Mesodermal cell (in vitro differentiated cells): ENCODE results near the gene MRPS22.
"Not testable (repeated sequence)": the region's sequence is repeated elsewhere in the genome, so short reads cannot be mapped to it uniquely, and the experiment has no call there.

Experiments used
- H3K27ac ChIP-seq: 2 replicates; pipeline ENCODE4 v1.7.0; 2013; ENCODE audit warnings: mild to moderate bottlenecking, low read depth, low read length, moderate library complexity; ENCODE audit not compliant: severe bottlenecking
- H3K36me3 ChIP-seq: 2 replicates; pipeline ENCODE4 v1.7.1; 2013; ENCODE audit warnings: mild to moderate bottlenecking, low read length, moderate library complexity; ENCODE audit not compliant: control insufficient read depth, insufficient read depth
- H3K4me1 ChIP-seq: one replicate; pipeline ENCODE4 v1.7.1; 2013; ENCODE audit warnings: mild to moderate bottlenecking, low read length; ENCODE audit not compliant: insufficient read depth, control insufficient read depth, poor library complexity, severe bottlenecking
- H3K4me3 ChIP-seq: 2 replicates; pipeline ENCODE4 v1.7.0; 2013; ENCODE audit warnings: low read length, control low read depth, mild to moderate bottlenecking; ENCODE audit not compliant: insufficient read depth, poor library complexity, severe bottlenecking; ENCODE audit errors: extremely low read depth
- H3K9me3 ChIP-seq: 2 replicates; pipeline ENCODE4 v1.7.1; 2013; ENCODE audit warnings: mild to moderate bottlenecking, low read length, moderate library complexity; ENCODE audit not compliant: control insufficient read depth
- WGBS, 2 experiments: methylation state at CpG; one replicate each; pipeline ENCODE4 v1.1.5; 2013; ENCODE audit warnings: missing lambda C conversion rate in 2 of 2; ENCODE audit not compliant: insufficient coverage in 2 of 2; 5-methylcytosine and 5-hydroxymethylcytosine counted together

Gene MRPS22

DNA sequence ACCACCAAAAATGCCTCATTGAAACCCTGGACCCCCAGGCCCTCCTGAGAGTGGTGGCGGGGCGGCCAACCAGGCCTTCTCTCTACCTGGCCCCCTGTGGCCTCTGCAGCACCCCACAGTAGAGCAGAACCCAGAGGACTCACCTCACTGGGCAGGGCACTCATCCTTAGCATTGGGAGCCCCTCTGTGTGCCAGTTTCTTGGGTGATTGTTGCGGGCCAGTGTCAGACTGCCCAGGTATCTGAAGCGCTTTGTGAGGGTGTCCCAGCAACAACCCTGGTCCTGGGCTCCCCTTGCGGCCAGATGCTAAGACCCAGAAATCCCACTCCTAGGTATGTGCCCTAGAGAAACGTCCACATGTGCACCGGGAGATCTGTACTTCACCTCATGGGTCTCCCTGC, 20.7 kb upstream of the MRPS22 start:
- H3K4me1 ChIP-seq, result peaks cover 12% of the 10 kb centered on the region
- H3K36me3 ChIP-seq, result no peaks in the 10 kb centered on the region
- no peaks in the 10 kb centered on the region for H3K9me3 ChIP-seq
- no peak overlapping the region for H3K27ac ChIP-seq
- no peak overlapping the region for H3K4me3 ChIP-seq
- WGBS, 2 experiments, result 84 to 86% methylated on average over 4 to 7 of the region's 7 CpGs

DNA sequence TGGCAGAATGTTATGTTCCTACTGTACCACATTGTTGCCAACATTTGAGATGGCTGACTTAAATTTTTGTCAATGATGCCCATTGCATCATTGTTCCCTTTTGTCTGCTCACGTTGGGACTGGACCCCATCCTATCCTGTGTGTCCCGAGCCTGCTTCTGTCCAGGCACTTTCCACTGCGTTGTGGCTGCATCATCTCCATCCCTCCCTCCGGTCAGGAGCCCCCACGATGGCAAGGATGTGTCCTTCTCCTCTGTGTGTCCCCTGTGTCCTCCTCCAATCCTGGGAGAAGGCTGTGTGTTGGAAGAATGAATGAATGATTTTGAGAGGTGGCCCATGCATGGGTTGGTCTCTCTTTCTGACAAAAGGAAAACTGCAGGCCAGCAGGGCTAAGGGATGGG, 19.4 kb upstream of the MRPS22 start:
- peaks cover 18% of the 10 kb centered on the region for H3K4me1 ChIP-seq
- no peak overlapping the region for H3K27ac ChIP-seq
- WGBS, 2 experiments, result 52 to 59% methylated on average over 3 to 5 of the region's 5 CpGs
- no peaks in the 10 kb centered on the region for H3K36me3 ChIP-seq
- H3K9me3 ChIP-seq, result no peaks in the 10 kb centered on the region
- no peak overlapping the region for H3K4me3 ChIP-seq

GRCh38 chr3:139325551-139325950, 18.3 kb upstream of the MRPS22 start:
- Histone ChIP-seq H3K4me3 (no peak overlapping the region), H3K27ac (no peak overlapping the region), H3K36me3 (no peaks in the 10 kb centered on the region), H3K4me1 (peaks cover 16% of the 10 kb centered on the region), H3K9me3 (no peaks in the 10 kb centered on the region)
- 80 to 100% methylated on average over 1 of the region's 3 CpGs for WGBS, 2 experiments

DNA sequence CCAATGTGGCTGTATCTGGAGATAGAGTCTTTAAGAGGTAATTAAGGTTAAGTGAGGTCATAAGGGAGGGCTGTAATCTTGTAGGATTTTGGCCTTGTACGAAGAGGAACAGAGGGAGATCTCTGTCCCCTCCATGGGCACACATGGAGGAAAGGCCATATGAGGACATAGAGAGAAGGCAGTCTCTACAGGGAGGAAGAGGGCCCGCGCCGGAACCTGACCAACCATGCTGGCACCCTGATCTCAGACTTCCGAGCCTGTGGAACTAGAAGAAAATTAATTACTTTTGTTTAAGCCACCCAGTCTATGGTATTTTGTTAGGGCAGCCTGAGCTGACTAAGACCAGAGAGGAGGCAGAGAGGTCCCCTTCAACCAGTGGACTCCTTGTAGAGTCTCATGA, 17.7 kb upstream of the MRPS22 start:
- H3K4me1 ChIP-seq, result peaks cover 10% of the 10 kb centered on the region
- H3K9me3 ChIP-seq, result no peaks in the 10 kb centered on the region
- no peak overlapping the region for H3K27ac ChIP-seq
- H3K36me3 ChIP-seq, result no peaks in the 10 kb centered on the region
- WGBS, 2 experiments, result 81 to 82% methylated on average over 4 to 5 of the region's 5 CpGs
- H3K4me3 ChIP-seq, result no peak overlapping the region

GRCh38 chr3:139326707-139327106, 17.1 kb upstream of the MRPS22 start:
- Histone ChIP-seq H3K4me1 (peaks cover 6% of the 10 kb centered on the region), H3K9me3 (no peaks in the 10 kb centered on the region), H3K27ac (no peak overlapping the region), H3K36me3 (no peaks in the 10 kb centered on the region), H3K4me3 (no peak overlapping the region)
- 94 to 100% methylated on average over 1 to 2 of the region's 4 CpGs for WGBS, 2 experiments

DNA sequence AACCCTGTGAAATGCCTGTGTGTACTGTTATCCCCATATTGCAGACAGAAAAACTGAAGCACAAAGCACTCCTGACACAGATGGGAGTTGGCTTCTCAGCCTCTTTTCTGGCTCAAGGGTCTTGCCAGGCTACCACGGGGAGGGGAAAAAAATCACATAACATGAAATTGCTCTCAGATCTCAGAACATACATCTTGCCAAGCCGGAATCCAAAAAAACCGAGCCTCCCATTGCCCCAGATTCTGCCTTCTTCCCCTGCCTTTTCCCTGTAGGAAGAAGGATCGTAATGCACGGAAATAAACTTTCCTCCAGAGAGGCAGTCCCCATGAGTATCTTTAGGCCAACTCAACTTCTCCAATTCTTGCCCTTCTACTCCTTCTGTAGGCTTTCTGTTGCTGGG, 16.6 kb upstream of the MRPS22 start:
- 80 to 96% methylated on average over 1 to 5 of the region's 5 CpGs for WGBS, 2 experiments
- Histone ChIP-seq H3K36me3 (no peaks in the 10 kb centered on the region), H3K4me1 (peaks cover 6% of the 10 kb centered on the region), H3K4me3 (no peak overlapping the region), H3K9me3 (no peaks in the 10 kb centered on the region), H3K27ac (no peak overlapping the region)

DNA sequence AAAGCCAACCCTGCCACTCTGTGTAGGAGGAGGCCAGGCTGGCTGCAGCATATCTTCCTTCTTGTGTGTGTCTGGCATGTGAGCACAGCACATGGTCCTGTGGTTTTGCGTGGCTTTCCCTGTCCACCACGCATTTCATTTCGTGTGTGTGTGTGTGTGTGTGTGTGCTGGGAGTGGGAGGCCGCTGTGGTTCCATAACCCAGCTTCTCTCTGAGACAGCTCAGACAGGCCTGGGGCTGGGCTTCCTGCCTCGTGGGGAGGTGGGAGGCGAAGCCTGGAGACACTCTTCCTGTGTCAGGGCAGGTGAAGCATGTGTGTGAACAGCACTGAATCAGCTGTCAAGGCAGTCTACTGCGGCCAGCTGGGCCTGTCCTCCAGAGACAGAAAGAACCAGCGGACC, 16.0 kb upstream of the MRPS22 start:
- no peaks in the 10 kb centered on the region for H3K9me3 ChIP-seq
- no peak overlapping the region for H3K4me3 ChIP-seq
- 74 to 100% methylated on average over 3 to 4 of the region's 8 CpGs for WGBS, 2 experiments
- no peak overlapping the region for H3K27ac ChIP-seq
- H3K4me1 ChIP-seq, result peaks cover 6% of the 10 kb centered on the region
- H3K36me3 ChIP-seq, result no peaks in the 10 kb centered on the region

DNA sequence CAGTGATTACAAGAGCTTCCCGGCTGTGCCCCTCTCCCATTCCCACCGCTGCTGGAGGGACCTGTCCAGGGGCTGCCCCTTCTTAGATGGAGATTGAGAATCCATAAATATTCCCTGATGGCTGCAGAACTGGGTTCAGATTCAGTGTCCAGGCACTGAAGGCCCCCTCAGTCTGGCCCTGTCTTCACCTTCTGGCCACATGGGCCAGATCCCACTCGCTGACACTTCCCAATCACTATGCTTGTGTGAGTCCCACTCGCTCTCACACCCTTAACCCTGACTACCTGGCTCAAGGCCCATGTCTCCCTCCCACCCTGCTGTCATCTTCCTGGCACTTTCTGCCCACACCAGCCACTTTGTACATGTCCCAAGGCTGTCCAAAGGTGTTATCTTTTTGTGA, 15.5 kb upstream of the MRPS22 start:
- no peaks in the 10 kb centered on the region for H3K36me3 ChIP-seq
- H3K9me3 ChIP-seq, result no peaks in the 10 kb centered on the region
- peaks cover 6% of the 10 kb centered on the region for H3K4me1 ChIP-seq
- WGBS, 2 experiments, result 80 to 100% methylated on average over 1 to 3 of the region's 4 CpGs
- no peak overlapping the region for H3K27ac ChIP-seq
- no peak overlapping the region for H3K4me3 ChIP-seq

GRCh38 chr3:139329364-139329850, 14.4 kb upstream of the MRPS22 start:
- H3K27ac ChIP-seq, result no peak overlapping the region
- H3K4me3 ChIP-seq, result no peak overlapping the region
- no peaks in the 10 kb centered on the region for H3K36me3 ChIP-seq
- H3K4me1 ChIP-seq, result peaks cover 6% of the 10 kb centered on the region
- no peaks in the 10 kb centered on the region for H3K9me3 ChIP-seq
- 9 to 12% methylated on average over 22 to 23 of the region's 25 CpGs for WGBS, 2 experiments

DNA sequence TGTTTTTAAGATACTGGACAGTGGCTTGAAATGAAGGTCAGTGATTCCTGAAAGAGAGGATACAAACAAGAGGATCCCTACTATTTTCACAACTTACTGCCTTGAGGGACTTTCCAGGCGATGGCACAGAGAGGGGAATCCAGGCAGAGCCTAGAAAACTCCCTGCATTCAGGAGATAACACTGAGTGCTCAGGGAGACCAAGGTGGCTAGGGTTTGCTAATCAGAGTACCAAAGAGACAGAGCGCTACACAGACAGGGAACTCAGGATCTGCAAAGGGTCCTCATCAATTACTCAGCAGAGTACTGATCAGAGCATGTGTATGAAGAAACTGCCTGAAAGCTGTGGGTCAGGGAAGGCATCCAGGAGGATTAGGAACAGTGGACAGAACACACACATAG, 11.7 kb upstream of the MRPS22 start:
- Histone ChIP-seq H3K9me3 (no peaks in the 10 kb centered on the region), H3K27ac (no peak overlapping the region), H3K4me1 (peaks cover 6% of the 10 kb centered on the region), H3K4me3 (no peak overlapping the region), H3K36me3 (no peaks in the 10 kb centered on the region)
- 69 to 75% methylated on average over 2 of the region's 2 CpGs for WGBS, 2 experiments

- H3K27ac ChIP-seq, H3K9me3 ChIP-seq, H3K4me3 ChIP-seq, H3K36me3 ChIP-seq: not testable (repeated sequence)
- no CpG with 5 or more reads among the region's 1 CpG for WGBS, 2 experiments
- peaks cover 13% of the 10 kb centered on the region for H3K4me1 ChIP-seq
These were observed 9.1 kb upstream of the MRPS22 start for GRCh38 chr3:139334675-139335074.
